Progenitor cell of endocrine pancreas (in vitro differentiated cells): ENCODE data around the gene MPV17L. TPM values are rescaled to one million over a fixed set of nuclear protein-coding genes. Genes with fewer than 3 reads are reported as not detected.
A peak's percentile ranks its signal among the peaks of the same experiment; 100 is the strongest.
"Not testable (repeated sequence)": the region's sequence is repeated elsewhere in the genome, so short reads cannot be mapped to it uniquely, and the experiment has no call there.

Experiments
- DNase-seq: peaks from one replicate; pipeline ENCODE4 v3.0.0; 2021; ENCODE audit warnings: low spot score; ENCODE audit not compliant: unreplicated experiment
- H3K27ac Mint-ChIP-seq: 2 replicates; pipeline ENCODE4 v1.8.0; 2021; ENCODE audit warnings: mild to moderate bottlenecking, moderate library complexity, mixed read lengths
- H3K27me3 Mint-ChIP-seq: 2 replicates; pipeline ENCODE4 v1.8.0; 2021; ENCODE audit warnings: mixed read lengths
- H3K36me3 Mint-ChIP-seq: 2 replicates; pipeline ENCODE4 v1.8.0; 2022; ENCODE audit warnings: mixed read lengths; ENCODE audit not compliant: insufficient read depth
- H3K4me1 Mint-ChIP-seq: 2 replicates; pipeline ENCODE4 v1.8.0; 2021; ENCODE audit warnings: low read depth, mixed read lengths
- H3K4me3 Mint-ChIP-seq: 2 replicates; pipeline ENCODE4 v1.8.0; 2021; ENCODE audit warnings: low read depth, mild to moderate bottlenecking, moderate library complexity, mixed read lengths
- H3K9me3 Mint-ChIP-seq: 2 replicates; pipeline ENCODE4 v1.8.0; 2021; ENCODE audit warnings: low read depth, mixed read lengths
- long read RNA-seq: library from polyadenylated mRNA; unstranded; transcript quantifications from one replicate; pipeline ENCODE4 v2.0.0, GENCODE V29; 2020
- total RNA-seq: library from RNA; stranded (reverse); gene quantifications from 2 replicates; pipeline ENCODE4 v1.2.1, GENCODE V29; 2021

Gene MPV17L
- total RNA-seq, result 36.9 and 37.6 TPM in 2 replicates
- long read RNA-seq, full-length matches to known transcripts, result 5 of 10 reads
- long read RNA-seq, partial matches to known transcripts, result 0 of 10 reads
- long read RNA-seq, other reads (novel, unspliced or antisense), result 5 of 10 reads

- peak within 1 kb of the TSS; percentile 83 for H3K4me3 Mint-ChIP-seq
- not testable (repeated sequence) for H3K9me3 Mint-ChIP-seq, H3K27me3 Mint-ChIP-seq
- DNase-seq, result peak; percentile 36
- H3K4me1 Mint-ChIP-seq, result peaks cover 25% of the 10 kb centered on the region
- H3K36me3 Mint-ChIP-seq, result peaks cover 12% of the 10 kb centered on the region
- peak within 1 kb of the TSS; percentile 62 for H3K27ac Mint-ChIP-seq
Observed at GRCh38 chr16:15395631-15396508, at the start of gene MPV17L. Gene MPV17L (plus strand): TSS chr16:15395754. CDS start chr16:15395898, 144 bp downstream.

- not testable (repeated sequence) for H3K27ac Mint-ChIP-seq
Observed at GRCh38 chr16:15348721-15349120, 46.8 kb upstream of the MPV17L start.

DNA sequence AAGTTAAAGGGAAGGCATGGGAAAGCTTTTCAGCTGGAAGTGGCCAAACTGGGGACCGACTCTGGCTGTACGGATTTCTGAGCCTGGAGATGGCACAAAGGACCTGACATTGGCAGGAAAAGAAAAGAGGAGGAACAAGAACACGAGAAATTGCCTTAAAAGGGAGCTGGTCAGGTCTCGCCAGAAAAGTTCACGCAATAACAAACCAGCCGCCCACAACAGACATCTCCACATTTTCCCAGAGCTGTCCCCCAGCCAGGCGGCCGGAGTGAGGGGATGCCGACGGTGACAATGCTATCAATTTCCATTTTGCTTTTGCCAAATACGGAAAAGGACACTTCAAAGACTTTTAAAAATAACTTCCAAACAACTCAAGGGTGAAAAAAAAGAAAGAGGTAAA is 44.3 kb upstream of the MPV17L start:
- not testable (repeated sequence) for H3K4me1 Mint-ChIP-seq, H3K36me3 Mint-ChIP-seq, H3K27me3 Mint-ChIP-seq, H3K27ac Mint-ChIP-seq, H3K4me3 Mint-ChIP-seq, DNase-seq, H3K9me3 Mint-ChIP-seq

More at GRCh38 chr16:15348721-15349120, 46.8 kb upstream of the MPV17L start:
- H3K36me3 Mint-ChIP-seq, H3K27me3 Mint-ChIP-seq, H3K4me3 Mint-ChIP-seq, H3K4me1 Mint-ChIP-seq, DNase-seq, H3K9me3 Mint-ChIP-seq: not testable (repeated sequence)

DNA sequence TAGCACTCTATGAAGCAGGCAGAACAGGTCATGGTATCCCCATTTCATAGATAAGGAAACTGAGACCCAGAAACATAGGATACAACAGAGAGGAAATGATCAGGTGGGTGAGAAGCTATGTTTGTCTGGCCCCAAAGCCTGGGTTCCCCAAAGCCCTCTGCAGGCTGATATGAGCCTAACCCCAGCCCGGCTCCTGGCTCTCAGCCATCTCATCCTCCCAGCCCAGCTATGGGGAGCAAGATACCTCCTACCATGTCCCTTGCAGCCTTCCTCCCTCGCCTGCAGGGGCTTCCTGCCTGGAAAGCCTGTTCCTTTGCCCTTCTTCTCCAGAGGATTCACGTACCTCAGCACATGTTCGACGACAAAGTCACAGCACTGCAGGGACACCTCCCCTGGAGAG is 43.8 kb upstream of the MPV17L start:
- H3K4me1 Mint-ChIP-seq, H3K36me3 Mint-ChIP-seq, H3K27me3 Mint-ChIP-seq, H3K9me3 Mint-ChIP-seq, H3K4me3 Mint-ChIP-seq, DNase-seq, H3K27ac Mint-ChIP-seq: not testable (repeated sequence)

- not testable (repeated sequence) for H3K4me3 Mint-ChIP-seq, H3K4me1 Mint-ChIP-seq, DNase-seq, H3K9me3 Mint-ChIP-seq, H3K36me3 Mint-ChIP-seq, H3K27ac Mint-ChIP-seq, H3K27me3 Mint-ChIP-seq
Observed at GRCh38 chr16:15352852-15353251, 42.7 kb upstream of the MPV17L start.

- H3K27me3 Mint-ChIP-seq, H3K36me3 Mint-ChIP-seq, H3K4me3 Mint-ChIP-seq, H3K9me3 Mint-ChIP-seq, H3K27ac Mint-ChIP-seq, DNase-seq, H3K4me1 Mint-ChIP-seq: not testable (repeated sequence)
Observed at GRCh38 chr16:15354846-15355245, 40.7 kb upstream of the MPV17L start.

DNA sequence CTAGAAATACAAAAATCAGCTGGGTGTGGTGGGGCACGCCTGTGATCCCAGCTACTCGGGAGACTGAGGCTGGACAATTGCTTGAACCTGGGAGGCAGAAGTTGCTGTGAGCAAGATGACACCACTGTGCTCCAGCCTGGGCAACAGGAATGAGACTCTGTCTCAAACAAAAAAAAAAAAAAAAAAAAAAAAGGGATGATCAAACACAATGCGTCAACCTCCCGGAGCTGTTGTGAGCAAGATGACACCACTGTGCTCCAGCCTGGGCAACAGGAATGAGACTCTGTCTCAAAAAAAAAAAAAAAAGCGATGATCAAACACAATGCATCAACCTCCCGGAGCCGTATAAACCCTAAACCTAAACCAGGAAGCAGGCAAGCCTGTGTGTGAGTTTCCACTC is 38.1 kb upstream of the MPV17L start:
- H3K4me3 Mint-ChIP-seq, H3K36me3 Mint-ChIP-seq, DNase-seq, H3K27ac Mint-ChIP-seq, H3K27me3 Mint-ChIP-seq, H3K9me3 Mint-ChIP-seq, H3K4me1 Mint-ChIP-seq: not testable (repeated sequence)

DNA sequence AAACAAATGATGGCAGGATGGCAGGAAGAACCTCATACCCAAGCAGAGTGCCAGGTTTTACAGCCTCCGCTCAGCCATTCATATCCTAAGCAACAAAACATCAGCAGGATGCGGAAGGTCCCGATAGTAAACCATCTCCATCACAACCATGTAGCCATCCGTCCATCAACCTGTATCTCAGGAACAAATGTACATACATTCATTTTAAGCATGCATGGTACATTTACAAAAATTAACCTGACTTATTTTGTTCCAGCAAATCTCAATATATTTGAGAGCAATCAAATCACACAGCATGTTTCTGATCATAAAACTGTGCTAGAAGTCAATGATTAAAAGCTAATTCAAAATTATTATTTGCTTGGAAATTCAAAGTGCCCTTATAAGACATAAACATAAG is 17.4 kb upstream of the MPV17L start, which contains the start of gene NPIPA5:
Gene NPIPA5, minus strand, starts transcription at position 101 of the 400 bp plus-strand sequence. Its CDS starts 0 bp downstream, at position 101.
- not testable (repeated sequence) for H3K9me3 Mint-ChIP-seq, H3K4me1 Mint-ChIP-seq, H3K4me3 Mint-ChIP-seq, H3K27ac Mint-ChIP-seq, DNase-seq, H3K36me3 Mint-ChIP-seq, H3K27me3 Mint-ChIP-seq

- not testable (repeated sequence) for H3K36me3 Mint-ChIP-seq, H3K4me1 Mint-ChIP-seq, H3K27me3 Mint-ChIP-seq, H3K9me3 Mint-ChIP-seq, H3K4me3 Mint-ChIP-seq, DNase-seq
- peak overlapping the region; percentile 76 for H3K27ac Mint-ChIP-seq
Observed at GRCh38 chr16:15382810-15383209, 12.7 kb upstream of the MPV17L start.

GRCh38 chr16:15388060-15388459 is 7.5 kb upstream of the MPV17L start:
- not testable (repeated sequence) for H3K4me3 Mint-ChIP-seq, H3K27me3 Mint-ChIP-seq, H3K36me3 Mint-ChIP-seq, H3K27ac Mint-ChIP-seq, H3K4me1 Mint-ChIP-seq, DNase-seq, H3K9me3 Mint-ChIP-seq

DNA sequence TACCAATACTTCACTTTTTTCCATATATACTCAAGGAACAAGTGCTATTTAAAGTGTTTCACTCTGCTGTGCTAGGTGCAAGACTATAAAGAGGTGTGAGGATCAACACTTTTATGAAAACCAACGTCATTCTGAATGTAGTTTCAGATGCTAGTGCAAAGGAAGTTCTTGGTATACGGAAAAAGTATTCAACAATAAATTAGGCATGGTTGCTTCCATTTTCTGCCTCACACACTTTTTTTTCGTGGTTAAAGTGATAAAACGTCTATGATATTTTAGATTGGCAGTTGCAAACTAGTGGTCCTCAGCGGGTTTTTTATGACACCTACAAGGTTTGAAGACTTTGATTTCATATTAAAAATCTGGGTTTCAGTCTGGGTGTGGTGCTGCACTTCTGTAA is 5.6 kb upstream of the MPV17L start:
- H3K4me3 Mint-ChIP-seq, H3K27ac Mint-ChIP-seq, H3K36me3 Mint-ChIP-seq, H3K9me3 Mint-ChIP-seq, H3K4me1 Mint-ChIP-seq, H3K27me3 Mint-ChIP-seq, DNase-seq: not testable (repeated sequence)

GRCh38 chr16:15393025-15393424 is 2.5 kb upstream of the MPV17L start:
- not testable (repeated sequence) for H3K27ac Mint-ChIP-seq, H3K27me3 Mint-ChIP-seq, DNase-seq, H3K9me3 Mint-ChIP-seq, H3K36me3 Mint-ChIP-seq, H3K4me3 Mint-ChIP-seq
- H3K4me1 Mint-ChIP-seq, result peaks cover 12% of the 10 kb centered on the region

- Mint-ChIP-seq H3K27ac (peak overlapping the region; percentile 62), H3K4me3 (peak overlapping the region; percentile 83), H3K4me1 (peaks cover 25% of the 10 kb centered on the region), H3K36me3 (peaks cover 12% of the 10 kb centered on the region)
- not testable (repeated sequence) for H3K27me3 Mint-ChIP-seq, H3K9me3 Mint-ChIP-seq, DNase-seq
Observed at GRCh38 chr16:15396509-15396829, 915 bp downstream of the MPV17L start.
